ENCODE results near the gene ADGRF3. TPM values are rescaled to one million over a fixed set of nuclear protein-coding genes. Genes with fewer than 3 reads are reported as not detected.

The ADGRF3 gene
- total and polyA plus RNA-seq, 2 of the 8 experiments (the other 6 are each of a cell fraction or from before 2014, with no cell fraction given), result 0.54 to 0.69 TPM

DNA sequence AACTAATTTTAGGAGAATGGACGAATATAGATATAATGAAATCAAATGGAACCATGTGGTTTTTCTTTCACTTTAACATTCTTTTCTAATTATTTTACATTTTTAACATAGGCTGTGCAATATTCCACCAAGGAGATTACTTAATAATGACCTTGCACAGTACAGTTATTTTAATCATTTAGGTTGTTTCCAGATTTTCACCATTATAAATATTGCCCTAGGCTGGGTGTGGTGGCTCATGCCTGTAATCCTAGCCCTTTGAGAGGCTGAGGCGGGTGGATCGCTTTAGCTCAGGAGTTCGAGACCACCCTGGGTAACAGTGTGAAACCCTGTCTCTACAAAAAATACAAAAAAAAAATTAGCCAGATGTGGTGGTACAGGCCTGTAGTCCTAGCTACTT, 40.6 kb upstream of the ADGRF3 start:
- Histone ChIP-seq H3K4me2 (ENCODE audit: insufficient read depth in 1 of 2, low read depth in 2 of 2, low read length in 2 of 2) (no peak overlapping the region), H3K23ac (ENCODE audit: insufficient read length) (no peak overlapping the region), H2BK12ac (ENCODE audit: low read depth, low read length) (no peak overlapping the region), H3K14ac (ENCODE audit: insufficient read length) (no peak overlapping the region), H3K23me2 (ENCODE audit: low read depth, low read length) (no peaks in the 10 kb centered on the region), H2AK5ac (ENCODE audit: low read depth, low read length) (no peak overlapping the region), H4K91ac (replicated peaks; ENCODE audit: insufficient read length, low read length) (no peak overlapping the region), H3K9me3 (ENCODE audit: insufficient read depth in 2 of 2, low read depth in 1 of 2, low read length in 1 of 2) (no peaks in the 10 kb centered on the region), H3K27ac (ENCODE audit: low read depth, low read length) (no peak overlapping the region), H3K4ac (replicated peaks; ENCODE audit: insufficient read length, low read depth, low read length) (no peak overlapping the region), H3K4me1 (replicated peaks in 1 of 4; ENCODE audit: control insufficient read depth in 3 of 4, insufficient read depth in 4 of 4, low read length in 3 of 4) (no peaks in the 10 kb centered on the region), H3K9ac (replicated peaks in 1 of 4; ENCODE audit: extremely low read depth in 1 of 4, low read depth in 3 of 4, low read length in 3 of 4) (no peak overlapping the region), H4K8ac (ENCODE audit: extremely low read depth, insufficient read depth, low read length) (no peak overlapping the region), H2BK20ac (ENCODE audit: low read length) (no peak overlapping the region), H3K56ac (replicated peaks; ENCODE audit: insufficient read length, low read depth, low read length) (no peak overlapping the region), H2BK120ac (replicated peaks; ENCODE audit: low read depth, low read length) (no peak overlapping the region), H3K79me2 (ENCODE audit: control insufficient read depth in 1 of 2, insufficient read depth in 2 of 2, low read length in 2 of 2) (no peaks in the 10 kb centered on the region), H3K79me1 (ENCODE audit: low read depth, low read length) (no peaks in the 10 kb centered on the region), H4K5ac (ENCODE audit: insufficient read length, low read depth, low read length) (no peak overlapping the region), H2BK15ac (ENCODE audit: low read length) (no peak overlapping the region), H3K27me3 (replicated peaks in 1 of 4; ENCODE audit: control insufficient read depth in 3 of 4, extremely low read depth in 1 of 4, insufficient read depth in 3 of 4, low read length in 3 of 4) (no peaks in the 10 kb centered on the region), H4K20me1 (replicated peaks in 1 of 2; ENCODE audit: control insufficient read depth in 1 of 2, insufficient read depth in 2 of 2, low read length in 2 of 2) (no peaks in the 10 kb centered on the region), H2BK5ac (ENCODE audit: low read depth, low read length) (no peak overlapping the region), H3K18ac (ENCODE audit: extremely low read depth, low read length) (no peak overlapping the region), H3K4me3 (ENCODE audit: extremely low read depth in 1 of 4, insufficient read depth in 2 of 4, low read depth in 3 of 4, low read length in 4 of 4) (no peak overlapping the region), H3K36me3 (ENCODE audit: control insufficient read depth in 2 of 4, insufficient read depth in 4 of 4, low read length in 3 of 4) (peaks cover 0 to 32% (median 13%) of the 10 kb centered on the region in 4 experiments; a peak in 6 of 8 replicates), H2AFZ (ENCODE audit: low read length) (no peak overlapping the region)
- no peak for DNase-seq (ENCODE audit: low read depth in 1 of 2, low spot score in 2 of 2)
- CTCF ChIA-PET (ENCODE audit: partially characterized antibody), result interaction anchor here (0.8 kb wide), 1 partner anchor 81 kb away, joined by 4 read pairs; no protein-coding TSS in a partner anchor
- POLR2A ChIA-PET (ENCODE audit: partially characterized antibody), result interaction anchor here (1.1 kb wide), 1 partner anchor 62 kb away, joined by 3 read pairs; no protein-coding TSS in a partner anchor
- 95% methylated on average over 4 of the region's 4 CpGs; no CpG with 5 or more reads in 1 of the 2 experiments for WGBS, 2 experiments (ENCODE audit: extremely low coverage in 1 of 2, insufficient coverage in 1 of 2, insufficient read length in 1 of 2, insufficient replicate concordance in 2 of 2, low coverage in 1 of 2, low lambda C conversion rate in 2 of 2, missing lambda C conversion rate in 1 of 2)
- no peak for FAIRE-seq
- TF ChIP-seq, protein P1, sequence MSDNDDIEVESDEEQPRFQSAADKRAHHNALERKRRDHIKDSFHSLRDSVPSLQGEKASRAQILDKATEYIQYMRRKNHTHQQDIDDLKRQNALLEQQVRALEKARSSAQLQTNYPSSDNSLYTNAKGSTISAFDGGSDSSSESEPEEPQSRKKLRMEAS (IDR thresholded peaks at IDR 0.05), result no peak
- no peak for TF ChIP-seq CBX8 (IDR thresholded peaks at IDR 0.05; ENCODE audit: borderline replicate concordance, low read depth, low read length)
- TF ChIP-seq, protein P2, sequence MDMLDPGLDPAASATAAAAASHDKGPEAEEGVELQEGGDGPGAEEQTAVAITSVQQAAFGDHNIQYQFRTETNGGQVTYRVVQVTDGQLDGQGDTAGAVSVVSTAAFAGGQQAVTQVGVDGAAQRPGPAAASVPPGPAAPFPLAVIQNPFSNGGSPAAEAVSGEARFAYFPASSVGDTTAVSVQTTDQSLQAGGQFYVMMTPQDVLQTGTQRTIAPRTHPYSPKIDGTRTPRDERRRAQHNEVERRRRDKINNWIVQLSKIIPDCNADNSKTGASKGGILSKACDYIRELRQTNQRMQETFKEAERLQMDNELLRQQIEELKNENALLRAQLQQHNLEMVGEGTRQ (IDR thresholded peaks at IDR 0.05; ENCODE audit: low read length), result no peak
- TF ChIP-seq, protein P3, sequence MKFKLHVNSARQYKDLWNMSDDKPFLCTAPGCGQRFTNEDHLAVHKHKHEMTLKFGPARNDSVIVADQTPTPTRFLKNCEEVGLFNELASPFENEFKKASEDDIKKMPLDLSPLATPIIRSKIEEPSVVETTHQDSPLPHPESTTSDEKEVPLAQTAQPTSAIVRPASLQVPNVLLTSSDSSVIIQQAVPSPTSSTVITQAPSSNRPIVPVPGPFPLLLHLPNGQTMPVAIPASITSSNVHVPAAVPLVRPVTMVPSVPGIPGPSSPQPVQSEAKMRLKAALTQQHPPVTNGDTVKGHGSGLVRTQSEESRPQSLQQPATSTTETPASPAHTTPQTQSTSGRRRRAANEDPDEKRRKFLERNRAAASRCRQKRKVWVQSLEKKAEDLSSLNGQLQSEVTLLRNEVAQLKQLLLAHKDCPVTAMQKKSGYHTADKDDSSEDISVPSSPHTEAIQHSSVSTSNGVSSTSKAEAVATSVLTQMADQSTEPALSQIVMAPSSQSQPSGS (IDR thresholded peaks at IDR 0.05; ENCODE audit: low read length), result no peak
